GM10248 (cell line): ENCODE results near the gene PHF1.

Experiments used
- CTCF ChIA-PET: fragments of 300-600 bp; sonication (Branson Sonifier 250); formaldehyde crosslinking; extraction: SDS; loops from one replicate; lab custom pipeline; 2021; ENCODE audit warnings: antibody characterized with exemption; lab: Yijun Ruan, JAX
- POLR2A ChIA-PET: fragments of 350-650 bp; sonication (Branson Sonifier 250); formaldehyde crosslinking; extraction: SDS; loops from one replicate; lab custom pipeline; 2020; ENCODE audit warnings: antibody characterized with exemption; lab: Yijun Ruan, JAX
- DNase-seq: peaks from one replicate; pipeline ENCODE4 v3.0.0; 2012; ENCODE audit errors: extremely low spot score
- TF ChIP-seq, protein P1 (sequence below): IDR thresholded peaks from 2 replicates; pipeline ENCODE4 v1.5.1; 2012; ENCODE audit warnings: mild to moderate bottlenecking, low read depth; ENCODE audit errors: extremely low read depth, missing control alignments, control extremely low read depth

The PHF1 gene

DNA sequence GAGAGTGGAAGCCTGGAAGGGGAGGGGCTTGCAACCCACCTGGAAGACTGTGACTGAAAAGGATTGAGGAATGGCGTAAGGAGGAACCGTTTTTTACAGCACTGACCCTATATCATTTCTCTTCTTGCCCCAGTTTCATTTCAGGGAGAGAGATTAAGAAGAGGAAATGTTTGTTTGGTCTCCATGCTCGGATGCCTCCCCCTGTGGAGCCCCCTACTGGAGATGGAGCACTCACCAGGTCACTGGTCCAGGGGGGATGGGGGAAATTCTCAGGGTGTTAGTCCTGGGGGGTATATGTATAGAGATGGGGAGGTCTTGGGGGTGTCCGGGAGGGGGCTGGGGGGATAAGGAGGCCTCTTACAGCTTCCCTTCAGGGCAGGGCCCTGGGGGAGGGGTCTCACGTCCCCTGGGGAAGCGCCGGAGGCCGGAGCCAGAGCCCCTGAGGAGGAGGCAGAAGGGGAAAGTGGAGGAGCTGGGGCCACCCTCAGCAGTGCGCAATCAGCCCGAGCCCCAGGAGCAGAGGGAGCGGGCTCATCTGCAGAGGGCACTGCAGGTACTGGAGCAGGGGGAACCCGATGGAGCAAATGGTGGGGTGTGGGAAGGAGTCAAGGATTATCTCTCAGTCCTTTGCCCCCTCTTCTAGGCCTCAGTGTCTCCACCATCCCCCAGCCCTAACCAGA lies 3.9 kb downstream of the PHF1 start:
- no peak for DNase-seq
- ChIA-PET CTCF (interaction anchor here (1.3 to 1.5 kb wide), 2 partner anchors 11 kb away, joined by 3 to 6 read pairs; no protein-coding TSS in a partner anchor), POLR2A (no interaction called here)
- TF ChIP-seq, protein P1, sequence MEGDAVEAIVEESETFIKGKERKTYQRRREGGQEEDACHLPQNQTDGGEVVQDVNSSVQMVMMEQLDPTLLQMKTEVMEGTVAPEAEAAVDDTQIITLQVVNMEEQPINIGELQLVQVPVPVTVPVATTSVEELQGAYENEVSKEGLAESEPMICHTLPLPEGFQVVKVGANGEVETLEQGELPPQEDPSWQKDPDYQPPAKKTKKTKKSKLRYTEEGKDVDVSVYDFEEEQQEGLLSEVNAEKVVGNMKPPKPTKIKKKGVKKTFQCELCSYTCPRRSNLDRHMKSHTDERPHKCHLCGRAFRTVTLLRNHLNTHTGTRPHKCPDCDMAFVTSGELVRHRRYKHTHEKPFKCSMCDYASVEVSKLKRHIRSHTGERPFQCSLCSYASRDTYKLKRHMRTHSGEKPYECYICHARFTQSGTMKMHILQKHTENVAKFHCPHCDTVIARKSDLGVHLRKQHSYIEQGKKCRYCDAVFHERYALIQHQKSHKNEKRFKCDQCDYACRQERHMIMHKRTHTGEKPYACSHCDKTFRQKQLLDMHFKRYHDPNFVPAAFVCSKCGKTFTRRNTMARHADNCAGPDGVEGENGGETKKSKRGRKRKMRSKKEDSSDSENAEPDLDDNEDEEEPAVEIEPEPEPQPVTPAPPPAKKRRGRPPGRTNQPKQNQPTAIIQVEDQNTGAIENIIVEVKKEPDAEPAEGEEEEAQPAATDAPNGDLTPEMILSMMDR: peak; percentile 39

DNA sequence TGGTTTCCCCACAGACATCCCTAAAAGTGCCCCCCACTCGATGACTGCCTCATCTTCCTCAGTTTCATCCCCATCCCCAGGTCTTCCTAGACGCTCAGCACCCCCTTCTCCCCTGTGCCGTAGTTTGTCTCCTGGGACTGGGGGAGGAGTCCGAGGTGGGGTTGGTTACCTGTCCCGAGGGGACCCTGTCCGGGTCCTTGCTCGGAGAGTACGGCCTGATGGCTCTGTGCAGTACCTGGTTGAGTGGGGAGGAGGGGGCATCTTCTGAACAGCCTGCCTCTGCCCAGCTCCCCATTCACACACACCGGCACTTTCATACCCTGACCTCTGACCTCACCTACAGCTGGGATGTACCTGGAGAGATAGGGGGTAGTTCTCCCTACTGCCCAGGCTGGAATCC lies 5.0 kb downstream of the PHF1 start:
- DNase-seq: no peak
- CTCF ChIA-PET: interaction anchor here (1.1 to 2.1 kb wide), 3 partner anchors 10 to 25 kb away, joined by 4 to 7 read pairs (median 6); partner anchors contain the start of gene KIFC1
- TF ChIP-seq, protein P1: no peak
- POLR2A ChIA-PET: interaction anchor here (0.6 kb wide), 1 partner anchor 103 kb away, joined by 3 read pairs; no protein-coding TSS in a partner anchor

DNA sequence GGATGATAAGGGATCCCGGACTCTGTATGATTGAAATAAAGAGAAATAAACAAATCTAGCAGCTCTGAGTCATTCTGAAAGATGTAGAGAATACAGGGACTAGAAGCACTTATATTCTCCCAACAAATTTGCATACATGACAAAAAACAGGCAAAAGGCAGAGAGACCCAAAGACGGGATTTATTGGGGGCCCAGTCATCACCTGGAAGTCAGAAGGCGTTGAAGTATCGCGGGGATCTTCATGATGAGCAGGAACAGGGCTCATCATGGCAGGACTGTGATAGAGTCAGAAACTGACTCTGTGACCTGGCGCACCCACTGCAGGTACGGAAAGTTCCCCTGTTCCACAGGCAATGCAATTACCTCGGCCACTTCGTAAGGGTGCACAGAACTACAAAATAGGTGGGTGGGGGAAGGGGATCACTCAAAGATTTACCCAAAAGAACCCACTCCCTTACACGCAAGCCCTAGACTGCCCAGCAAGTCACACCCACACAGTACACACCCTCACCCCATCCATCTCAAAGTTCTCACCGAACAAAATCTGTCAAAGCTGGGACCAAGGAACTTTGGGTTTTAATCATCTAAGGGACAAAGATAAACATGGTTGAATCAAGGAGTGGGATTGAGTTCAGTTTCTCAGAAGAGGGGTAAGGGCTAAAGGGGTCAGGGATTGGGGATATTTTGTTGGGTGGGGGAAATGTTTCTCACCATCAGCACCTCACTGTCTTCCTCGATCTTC lies 5.7 kb downstream of the PHF1 start:
- TF ChIP-seq, protein P1: no peak
- ChIA-PET CTCF (interaction anchor here (1.1 to 2.1 kb wide), 4 partner anchors 9 to 26 kb away, joined by 4 to 7 read pairs (median 6); partner anchors contain the start of gene KIFC1), POLR2A (interaction anchor here (0.6 kb wide), 1 partner anchor 104 kb away, joined by 3 read pairs; no protein-coding TSS in a partner anchor)
- no peak for DNase-seq

DNA sequence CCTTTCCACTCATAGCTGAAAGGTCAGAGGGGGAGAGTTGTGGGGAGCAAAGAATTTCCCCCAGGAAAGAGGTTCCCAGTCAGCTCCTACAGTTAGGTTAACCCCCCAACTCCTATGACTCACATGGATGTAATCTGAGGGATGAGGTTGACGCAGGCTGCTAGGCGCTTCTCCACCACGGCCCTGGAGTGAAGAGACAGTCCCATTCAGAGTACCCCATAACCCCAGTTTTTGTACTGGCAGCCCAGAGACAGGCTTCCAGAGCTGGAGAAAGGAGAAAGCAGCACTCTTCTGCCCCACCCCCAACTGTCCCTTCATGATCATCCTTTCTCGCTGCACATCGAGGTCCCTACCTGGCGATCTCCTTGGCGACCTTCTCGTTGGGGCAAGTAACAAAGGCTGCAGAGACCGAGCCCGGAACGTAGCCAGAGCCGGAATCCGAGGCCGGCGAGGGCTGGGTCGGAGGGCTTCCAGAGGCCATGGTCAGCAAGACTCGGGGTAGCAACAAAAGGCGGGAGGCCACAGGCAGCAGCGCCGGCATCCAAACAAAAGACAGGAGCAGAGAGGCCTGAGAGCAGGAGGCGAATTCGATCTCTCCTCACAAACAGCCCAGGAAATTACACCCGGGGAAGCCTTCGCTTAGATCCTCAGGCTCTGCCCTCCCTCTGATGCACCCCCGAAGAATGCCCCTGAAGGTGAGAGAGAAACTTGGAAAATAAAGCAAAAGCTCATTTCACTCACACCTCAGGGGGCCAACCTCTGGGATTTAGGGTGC lies 6.5 kb downstream of the PHF1 start:
- TF ChIP-seq, protein P1: no peak
- DNase-seq: no peak
- ChIA-PET POLR2A (no interaction called here), CTCF (interaction anchor here (1.5 to 2.1 kb wide), 4 partner anchors 9 to 27 kb away, joined by 3 to 9 read pairs (median 7); partner anchors contain the start of gene KIFC1)

DNA sequence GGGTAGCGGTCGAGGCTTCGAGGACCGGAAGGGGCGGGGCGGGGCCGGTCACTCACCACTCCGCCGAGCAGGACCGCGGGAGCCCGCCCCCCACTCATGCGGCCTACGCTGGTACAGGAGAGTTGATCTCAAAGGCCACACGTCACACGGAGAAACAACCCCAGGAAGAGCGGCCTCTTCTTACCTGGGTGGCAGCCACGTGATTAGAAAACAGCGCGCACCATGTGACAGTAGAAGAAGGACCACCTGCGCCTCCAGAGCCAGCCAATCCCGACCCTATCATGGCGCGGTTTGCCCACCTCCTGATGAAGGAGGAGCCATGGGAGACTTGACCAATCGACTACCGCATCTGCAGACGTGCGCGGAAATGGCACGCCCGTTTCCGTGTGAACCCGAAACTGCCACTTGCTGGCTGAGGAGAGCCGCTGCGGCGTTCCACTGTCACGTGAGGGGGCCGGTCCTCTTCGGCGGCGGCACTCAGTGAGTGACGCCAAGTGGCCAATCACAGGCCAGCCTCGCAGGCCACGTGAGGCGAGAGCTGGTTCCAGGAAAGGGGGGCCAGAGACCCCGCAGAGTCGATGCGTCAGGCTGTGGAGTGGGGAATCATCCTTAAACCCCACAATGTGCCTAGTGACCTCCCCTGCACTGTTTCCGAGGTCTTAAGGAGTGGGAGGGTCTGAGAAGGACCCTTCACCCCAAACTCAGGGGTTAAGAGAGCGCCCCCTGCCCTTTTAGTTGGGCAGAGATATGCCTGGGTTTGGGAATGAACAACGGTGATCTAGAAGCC lies 7.3 kb downstream of the PHF1 start, which contains the start of gene CUTA:
TSS of gene CUTA (minus strand) at position 205 of the 787 bp plus-strand sequence. CDS start at position 98, 107 bp downstream.
- ChIA-PET CTCF (interaction anchor here (0.6 to 1.9 kb wide), 10 partner anchors 8 to 170 kb away, joined by 3 to 9 read pairs (median 4); partner anchors contain the start of gene B3GALT4), POLR2A (no interaction called here)
- TF ChIP-seq, protein P1: peak; percentile 26
- peak; percentile 93 for DNase-seq
